Activated CD4-positive, alpha-beta T cell treated with anti-CD3 and anti-CD28 coated beads for 36 hours (primary cell): ENCODE measurements around the gene TARBP1. TPM values are rescaled to one million over a fixed set of nuclear protein-coding genes. Genes with fewer than 3 reads are reported as not detected.
"Not testable (repeated sequence)": the region's sequence is repeated elsewhere in the genome, so short reads cannot be mapped to it uniquely, and the experiment has no call there.

ENCODE experiments used
- ATAC-seq: fragments of 200-7000 bp; cut with Tn5 transposase; one replicate; pipeline ENCODE4 v1.10.0; 2021; ENCODE audit warnings: mild to moderate bottlenecking, moderate library complexity
- CTCF ChIA-PET: fragments of 350-600 bp; sonication (Branson Sonifier 250); formaldehyde crosslinking; loops from one replicate; lab custom pipeline; 2021; ENCODE audit warnings: antibody characterized with exemption; lab: Charles Lee
- POLR2A ChIA-PET: fragments of 350-600 bp; sonication (Branson Sonifier 250); formaldehyde crosslinking; loops from one replicate; lab custom pipeline; 2021; ENCODE audit warnings: antibody characterized with exemption, inconsistent platforms; lab: Charles Lee
- DNase-seq: peaks from one replicate; pipeline ENCODE4 v3.0.0-alpha.2; 2020
- H3K27ac Mint-ChIP-seq: one replicate; pipeline ENCODE4 v1.8.0; 2021; ENCODE audit warnings: mixed read lengths
- H3K27me3 Mint-ChIP-seq: one replicate; pipeline ENCODE4 v1.8.0; 2021; ENCODE audit warnings: mixed read lengths
- H3K36me3 Mint-ChIP-seq: one replicate; pipeline ENCODE4 v1.8.0; 2021; ENCODE audit warnings: low read depth, mixed read lengths
- H3K4me1 Mint-ChIP-seq: one replicate; pipeline ENCODE4 v1.8.0; 2021; ENCODE audit warnings: mixed read lengths
- H3K4me3 Mint-ChIP-seq: one replicate; pipeline ENCODE4 v1.8.0; 2021; ENCODE audit warnings: mild to moderate bottlenecking, moderate library complexity, mixed read lengths
- H3K9me3 Mint-ChIP-seq: one replicate; pipeline ENCODE4 v1.8.0; 2021; ENCODE audit warnings: low read depth, mixed read lengths
- intact Hi-C, 2 experiments: fragments of 100-400 bp; cut with DNase I in 1 of 2; cut with micrococcal nuclease in 1 of 2; formaldehyde crosslinking; loops; one replicate each; pipeline versions ENCODE4 v1.14.2 to v1.15.1; 2022 to 2024; cut with DNase I, micrococcal nuclease
- total RNA-seq, 2 experiments: library from RNA; stranded (reverse); gene quantifications; one replicate each; pipeline ENCODE4 v1.2.3, GENCODE V29; 2021

The TARBP1 gene
- total RNA-seq, 2 experiments from 2014 or later: 37.7 to 41.5 TPM

DNA sequence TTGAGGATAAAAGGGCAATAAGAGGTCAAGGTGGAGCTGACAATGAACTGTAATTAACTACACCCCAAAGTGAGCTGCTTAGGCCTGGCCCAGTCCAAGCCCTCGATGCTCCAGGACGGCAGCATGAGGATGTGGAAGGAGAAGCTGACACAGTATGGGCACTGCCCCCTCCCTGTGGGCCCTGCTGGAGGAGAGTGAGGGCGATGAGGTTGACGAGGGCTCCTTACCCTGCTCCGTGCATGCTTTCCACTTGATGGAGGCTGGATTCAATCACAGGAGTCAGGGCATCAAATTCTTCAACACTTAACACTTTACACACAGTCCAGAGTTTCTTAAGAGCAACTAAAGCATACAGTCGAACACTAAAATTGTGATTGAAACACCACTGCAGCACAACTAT lies 73.3 kb downstream of the TARBP1 start:
- ATAC-seq: no peak
- no peak overlapping the region for H3K4me3 Mint-ChIP-seq
- intact Hi-C loops: no loop called here
- peaks cover 68% of the 10 kb centered on the region for H3K4me1 Mint-ChIP-seq
- H3K36me3 Mint-ChIP-seq: peaks cover 34% of the 10 kb centered on the region
- CTCF ChIA-PET: interaction anchor here (0.7 to 2.5 kb wide), 5 partner anchors 10 to 291 kb away, joined by 3 to 7 read pairs (median 3); no protein-coding TSS in a partner anchor
- DNase-seq: no peak
- H3K27me3 Mint-ChIP-seq: no peaks in the 10 kb centered on the region
- POLR2A ChIA-PET: no interaction called here
- H3K9me3 Mint-ChIP-seq: no peaks in the 10 kb centered on the region
- H3K27ac Mint-ChIP-seq: peak overlapping the region; percentile 80

DNA sequence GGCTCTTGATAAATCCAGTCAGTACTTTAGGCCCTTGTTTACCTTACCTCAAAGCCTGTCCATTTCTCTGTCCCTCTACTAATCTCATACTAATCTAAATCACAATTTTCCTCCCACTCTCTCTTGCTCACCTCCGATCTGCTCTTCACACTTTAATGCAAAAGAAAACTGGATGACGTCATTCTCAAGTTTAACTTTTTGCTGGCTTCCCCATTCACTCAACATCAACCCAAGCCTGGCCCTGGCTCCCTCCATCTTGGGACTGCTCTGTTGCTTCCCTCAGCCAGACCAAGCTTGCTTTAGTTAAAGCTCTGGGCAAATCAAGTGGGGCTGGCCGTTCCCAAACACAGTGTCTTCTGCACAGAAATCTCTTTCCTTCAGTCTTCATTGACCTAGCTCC lies 76.0 kb downstream of the TARBP1 start:
- peak overlapping the region; percentile 61 for H3K27ac Mint-ChIP-seq
- CTCF ChIA-PET: no interaction called here
- no peak overlapping the region for H3K4me3 Mint-ChIP-seq
- H3K27me3 Mint-ChIP-seq: no peaks in the 10 kb centered on the region
- DNase-seq (peak; percentile 29), ATAC-seq (peak; percentile 12)
- H3K9me3 Mint-ChIP-seq: no peaks in the 10 kb centered on the region
- intact Hi-C loops: no loop called here
- POLR2A ChIA-PET: no interaction called here
- H3K36me3 Mint-ChIP-seq: peaks cover 34% of the 10 kb centered on the region
- H3K4me1 Mint-ChIP-seq: peaks cover 73% of the 10 kb centered on the region

GRCh38 chr1:234401658-234402057 lies 77.3 kb downstream of the TARBP1 start:
- Mint-ChIP-seq H3K27me3 (no peaks in the 10 kb centered on the region), H3K9me3 (no peaks in the 10 kb centered on the region), H3K36me3 (peaks cover 30% of the 10 kb centered on the region), H3K4me3 (peak overlapping the region; percentile 9), H3K4me1 (peaks cover 67% of the 10 kb centered on the region), H3K27ac (peak overlapping the region; percentile 76)
- intact Hi-C loops: loop anchor here in 1 of 2 experiments (1.0 kb wide), 1 partner anchor 8 kb away; no protein-coding TSS in a partner anchor
- CTCF ChIA-PET: no interaction called here
- DNase-seq (no peak), ATAC-seq (no peak)
- POLR2A ChIA-PET: no interaction called here

DNA sequence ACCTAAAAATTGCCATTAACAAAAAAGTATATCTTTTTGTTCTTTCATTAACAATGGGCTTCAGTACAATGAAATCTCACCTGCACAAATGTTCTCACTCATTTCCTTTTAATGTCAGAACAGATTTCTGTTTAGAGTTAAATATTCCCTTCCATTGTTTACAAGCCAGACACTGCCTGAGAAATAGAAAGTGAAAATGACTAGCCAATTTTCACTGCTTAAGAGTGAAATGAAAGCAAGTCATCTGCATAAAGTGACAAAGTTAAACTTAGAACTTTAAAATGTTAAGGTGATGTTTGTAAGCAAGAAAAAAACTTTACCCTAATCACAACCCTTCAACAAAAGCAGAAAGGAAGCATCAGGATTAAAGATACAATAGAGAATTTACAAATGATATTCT lies 78.2 kb downstream of the TARBP1 start:
- no peaks in the 10 kb centered on the region for H3K9me3 Mint-ChIP-seq
- H3K4me1 Mint-ChIP-seq: peaks cover 60% of the 10 kb centered on the region
- CTCF ChIA-PET: no interaction called here

GRCh38 chr1:234399515-234399914 lies 79.5 kb downstream of the TARBP1 start:
- H3K27me3 Mint-ChIP-seq, ATAC-seq, POLR2A ChIA-PET, DNase-seq, H3K4me3 Mint-ChIP-seq, H3K9me3 Mint-ChIP-seq: not testable (repeated sequence)
- peaks cover 52% of the 10 kb centered on the region for H3K4me1 Mint-ChIP-seq
- H3K27ac Mint-ChIP-seq: peak overlapping the region; percentile 87
- CTCF ChIA-PET: interaction anchor here (1.1 kb wide), 1 partner anchor 9 kb away, joined by 6 read pairs; no protein-coding TSS in a partner anchor
- intact Hi-C loops: loop anchor here in 1 of 2 experiments (2.0 kb wide), 1 partner anchor 27 kb away; the partner anchor contains the start of gene COA6
- H3K36me3 Mint-ChIP-seq: peaks cover 22% of the 10 kb centered on the region

More for the DNA sequence above, 78.2 kb downstream of the TARBP1 start:
- ATAC-seq (peak; percentile 45), DNase-seq (no peak)
- Mint-ChIP-seq H3K4me3 (peak overlapping the region; percentile 54), H3K36me3 (peaks cover 30% of the 10 kb centered on the region), H3K27ac (peak overlapping the region; percentile 76), H3K27me3 (no peaks in the 10 kb centered on the region)
- intact Hi-C loops: loop anchor here (1.0 kb wide), 2 partner anchors 8 to 9 kb away; no protein-coding TSS in a partner anchor
- POLR2A ChIA-PET: no interaction called here

- no peaks in the 10 kb centered on the region for H3K9me3 Mint-ChIP-seq
- peak overlapping the region; percentile 87 for H3K27ac Mint-ChIP-seq
- DNase-seq (no peak), ATAC-seq (peak; percentile 73)
- CTCF ChIA-PET: interaction anchor here (0.9 to 1.8 kb wide), 4 partner anchors 9 to 209 kb away, joined by 3 to 7 read pairs (median 4); no protein-coding TSS in a partner anchor
- no peaks in the 10 kb centered on the region for H3K27me3 Mint-ChIP-seq
- H3K36me3 Mint-ChIP-seq: peaks cover 25% of the 10 kb centered on the region
- peak overlapping the region; percentile 44 for H3K4me3 Mint-ChIP-seq
- POLR2A ChIA-PET: interaction anchor here (1.0 kb wide), 1 partner anchor 24 kb away, joined by 5 read pairs; no protein-coding TSS in a partner anchor
- H3K4me1 Mint-ChIP-seq: peaks cover 55% of the 10 kb centered on the region
- intact Hi-C loops: loop anchor here in 1 of 2 experiments (2.0 kb wide), 1 partner anchor 26 kb away; the partner anchor contains the start of gene COA6
These were observed 80.1 kb downstream of the TARBP1 start for GRCh38 chr1:234398849-234399381.

DNA sequence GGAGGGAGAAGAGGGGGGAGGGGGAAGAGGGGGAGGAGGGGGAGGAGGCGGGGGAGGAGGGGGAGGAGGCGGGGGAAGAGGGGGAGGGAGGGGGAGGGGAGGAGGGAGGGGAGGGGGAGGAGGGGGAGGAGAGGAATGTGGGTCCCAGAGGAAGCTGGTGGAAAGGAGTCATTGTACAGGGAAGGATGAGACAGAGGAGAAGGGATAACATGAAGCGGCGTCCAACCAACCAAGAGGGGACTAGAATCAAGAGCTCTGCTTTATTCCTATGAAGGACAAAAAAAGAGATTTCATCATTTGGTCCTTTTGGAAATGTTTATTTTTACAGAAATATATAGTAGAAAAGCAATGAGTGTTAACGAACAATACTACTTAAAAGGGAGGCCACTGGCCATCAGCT lies 81.2 kb downstream of the TARBP1 start:
- CTCF ChIA-PET: interaction anchor here (1.2 to 1.8 kb wide), 2 partner anchors 36 to 88 kb away, joined by 3 to 7 read pairs; no protein-coding TSS in a partner anchor
- Mint-ChIP-seq H3K27ac (no peak overlapping the region), H3K4me3 (no peak overlapping the region), H3K27me3 (no peaks in the 10 kb centered on the region), H3K9me3 (no peaks in the 10 kb centered on the region), H3K36me3 (peaks cover 27% of the 10 kb centered on the region), H3K4me1 (peaks cover 47% of the 10 kb centered on the region)
- intact Hi-C loops: loop anchor here in 1 of 2 experiments (2.0 kb wide), 1 partner anchor 25 kb away; the partner anchor contains the start of gene COA6
- POLR2A ChIA-PET: no interaction called here
- DNase-seq (no peak), ATAC-seq (no peak)

GRCh38 chr1:234396871-234397270 lies 82.1 kb downstream of the TARBP1 start:
- Mint-ChIP-seq H3K27ac (peak overlapping the region; percentile 67), H3K36me3 (peaks cover 29% of the 10 kb centered on the region), H3K9me3 (no peaks in the 10 kb centered on the region), H3K4me1 (peaks cover 40% of the 10 kb centered on the region), H3K27me3 (no peaks in the 10 kb centered on the region), H3K4me3 (no peak overlapping the region)
- POLR2A ChIA-PET: no interaction called here
- CTCF ChIA-PET: no interaction called here
- ATAC-seq: no peak
- intact Hi-C loops: no loop called here
- DNase-seq: no peak

GRCh38 chr1:234396092-234396491 lies 82.9 kb downstream of the TARBP1 start:
- H3K4me1 Mint-ChIP-seq: peaks cover 33% of the 10 kb centered on the region
- H3K27me3 Mint-ChIP-seq: no peaks in the 10 kb centered on the region
- ChIA-PET CTCF (no interaction called here), POLR2A (no interaction called here)
- no peak for DNase-seq
- H3K27ac Mint-ChIP-seq: no peak overlapping the region
- H3K9me3 Mint-ChIP-seq: no peaks in the 10 kb centered on the region
- intact Hi-C loops: no loop called here
- peaks cover 32% of the 10 kb centered on the region for H3K36me3 Mint-ChIP-seq
- no peak for ATAC-seq
- H3K4me3 Mint-ChIP-seq: no peak overlapping the region

DNA sequence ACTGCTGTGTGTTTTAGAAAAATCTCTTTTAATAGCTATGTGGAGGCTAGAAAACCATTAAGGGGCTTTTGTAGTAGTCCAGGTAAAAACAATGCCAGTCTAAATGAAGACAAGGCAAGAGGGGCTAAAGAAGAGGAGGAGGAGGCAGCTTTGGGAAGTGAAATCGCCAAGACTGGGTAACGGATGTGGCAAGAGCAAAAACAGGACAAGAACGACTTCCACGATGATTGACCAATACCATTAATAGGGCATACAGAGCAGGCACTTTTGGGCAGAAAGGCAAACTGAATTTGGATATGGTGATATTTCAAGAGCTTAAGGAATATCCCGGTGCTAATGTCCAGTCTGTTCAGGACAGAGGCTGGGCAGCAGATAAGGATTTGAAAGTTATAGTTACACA lies 83.7 kb downstream of the TARBP1 start:
- Mint-ChIP-seq H3K9me3 (no peaks in the 10 kb centered on the region), H3K27me3 (no peaks in the 10 kb centered on the region), H3K4me3 (no peak overlapping the region), H3K4me1 (peaks cover 25% of the 10 kb centered on the region), H3K36me3 (peaks cover 31% of the 10 kb centered on the region), H3K27ac (no peak overlapping the region)
- ChIA-PET CTCF (interaction anchor here (0.6 to 0.7 kb wide), 3 partner anchors 9 to 76 kb away, joined by 3 read pairs; partner anchors contain the start of gene COA6), POLR2A (no interaction called here)
- no peak for ATAC-seq
- DNase-seq: no peak
- intact Hi-C loops: no loop called here

- Mint-ChIP-seq H3K4me1 (peaks cover 10% of the 10 kb centered on the region), H3K27ac (no peak overlapping the region), H3K4me3 (no peak overlapping the region), H3K27me3 (no peaks in the 10 kb centered on the region), H3K36me3 (peaks cover 32% of the 10 kb centered on the region), H3K9me3 (no peaks in the 10 kb centered on the region)
- CTCF ChIA-PET: interaction anchor here (0.7 to 1.0 kb wide), 2 partner anchors 16 to 148 kb away, joined by 3 to 4 read pairs; no protein-coding TSS in a partner anchor
- ATAC-seq: peak; percentile 40
- POLR2A ChIA-PET: no interaction called here
- intact Hi-C loops: loop anchor here in 1 of 2 experiments (2.0 kb wide), 1 partner anchor 16 kb away; no protein-coding TSS in a partner anchor
- no peak for DNase-seq
These were observed 85.8 kb downstream of the TARBP1 start for GRCh38 chr1:234393190-234393589.
